Raji (cell line): ENCODE data around the gene PRIMA1.

ENCODE experiments used
- POLR2A ChIP-seq: IDR thresholded peaks from 2 replicates; pipeline ENCODE4 v1.6.1; 2011; ENCODE audit warnings: low read depth, low read length, control low read depth; ENCODE audit not compliant: insufficient read depth

The PRIMA1 gene

GRCh38 chr14:93788293-93788542 is at the start of gene PRIMA1:
TSS of gene PRIMA1 (minus strand) at chr14:93788485. CDS start at chr14:93787718, 767 bp downstream.
- no peak for TF ChIP-seq POLR2A

- TF ChIP-seq POLR2A, result no peak
Observed at GRCh38 chr14:93834699-93835371, 46.5 kb upstream of the PRIMA1 start.

GRCh38 chr14:93832665-93833064 is 44.4 kb upstream of the PRIMA1 start:
- TF ChIP-seq POLR2A, result no peak

- TF ChIP-seq POLR2A, result no peak
Observed at GRCh38 chr14:93832081-93832480, 43.8 kb upstream of the PRIMA1 start.

GRCh38 chr14:93830753-93831461 is 42.6 kb upstream of the PRIMA1 start:
- no peak for TF ChIP-seq POLR2A

- TF ChIP-seq POLR2A, result no peak
Observed at GRCh38 chr14:93829839-93830481, 41.7 kb upstream of the PRIMA1 start.

GRCh38 chr14:93825235-93825553 is 36.9 kb upstream of the PRIMA1 start:
- no peak for TF ChIP-seq POLR2A

- no peak for TF ChIP-seq POLR2A
Observed at GRCh38 chr14:93824518-93825234, 36.4 kb upstream of the PRIMA1 start.

- TF ChIP-seq POLR2A, result no peak
Observed at GRCh38 chr14:93824076-93824475, 35.8 kb upstream of the PRIMA1 start.

GRCh38 chr14:93821051-93821450 is 32.8 kb upstream of the PRIMA1 start:
- no peak for TF ChIP-seq POLR2A

GRCh38 chr14:93818857-93819256 is 30.6 kb upstream of the PRIMA1 start:
- no peak for TF ChIP-seq POLR2A

- no peak for TF ChIP-seq POLR2A
Observed at GRCh38 chr14:93811676-93812075, 23.4 kb upstream of the PRIMA1 start.

GRCh38 chr14:93811020-93811419 is 22.7 kb upstream of the PRIMA1 start:
- no peak for TF ChIP-seq POLR2A

- TF ChIP-seq POLR2A, result no peak
Observed at GRCh38 chr14:93804654-93805053, 16.4 kb upstream of the PRIMA1 start.

- no peak for TF ChIP-seq POLR2A
Observed at GRCh38 chr14:93803408-93804318, 15.4 kb upstream of the PRIMA1 start.
